GOT3 (cell line): ENCODE measurements around the gene MAP3K3.

Experiments used
- DNase-seq: peaks from one replicate; lab custom pipeline; 2025; ENCODE audit warnings: mixed read lengths; lab: John Stamatoyannopoulos, UW

MAP3K3 gene

GRCh38 chr17:63652106-63652505, 29.9 kb downstream of the MAP3K3 start:
- no peak for DNase-seq

GRCh38 chr17:63653050-63653449, 30.8 kb downstream of the MAP3K3 start:
- no peak for DNase-seq

GRCh38 chr17:63657786-63658185, 35.6 kb downstream of the MAP3K3 start:
- DNase-seq, result no peak

GRCh38 chr17:63658366-63658765, 36.1 kb downstream of the MAP3K3 start:
- DNase-seq, result no peak

GRCh38 chr17:63659850-63660249, 37.6 kb downstream of the MAP3K3 start:
- no peak for DNase-seq

GRCh38 chr17:63665527-63666214, 43.5 kb downstream of the MAP3K3 start:
- DNase-seq, result no peak

- DNase-seq, result no peak
These were observed 50.6 kb downstream of the MAP3K3 start for GRCh38 chr17:63672856-63673255.

- no peak for DNase-seq
These were observed 53.0 kb downstream of the MAP3K3 start for GRCh38 chr17:63675231-63675606.

GRCh38 chr17:63675607-63676546, 53.7 kb downstream of the MAP3K3 start:
- no peak for DNase-seq

GRCh38 chr17:63676584-63676983, 54.4 kb downstream of the MAP3K3 start:
- no peak for DNase-seq

GRCh38 chr17:63679214-63679613, 57.0 kb downstream of the MAP3K3 start:
- no peak for DNase-seq

GRCh38 chr17:63680700-63681099, 58.5 kb downstream of the MAP3K3 start:
- DNase-seq, result no peak

- no peak for DNase-seq
These were observed 59.3 kb downstream of the MAP3K3 start for GRCh38 chr17:63681530-63681929.

- DNase-seq, result no peak
These were observed 60.2 kb downstream of the MAP3K3 start for GRCh38 chr17:63682441-63682840.

- no peak for DNase-seq
These were observed 60.8 kb downstream of the MAP3K3 start for GRCh38 chr17:63682981-63683380.

GRCh38 chr17:63685041-63685440, 62.8 kb downstream of the MAP3K3 start:
- no peak for DNase-seq

GRCh38 chr17:63685578-63685977, 63.4 kb downstream of the MAP3K3 start:
- DNase-seq, result no peak

GRCh38 chr17:63686138-63686685, 64.0 kb downstream of the MAP3K3 start:
- no peak for DNase-seq

- DNase-seq, result no peak
These were observed 66.3 kb downstream of the MAP3K3 start for GRCh38 chr17:63688396-63689020.

GRCh38 chr17:63689479-63689878, 67.3 kb downstream of the MAP3K3 start:
- no peak for DNase-seq

GRCh38 chr17:63692195-63692816, 70.1 kb downstream of the MAP3K3 start:
- DNase-seq, result no peak
